ENCODE results near the gene DNAH1. TPM values are rescaled to one million over a fixed set of nuclear protein-coding genes. Genes with fewer than 3 reads are reported as not detected.

The DNAH1 gene
- total RNA-seq, 1 experiment from 2014 or later, result 3.0 TPM

DNA sequence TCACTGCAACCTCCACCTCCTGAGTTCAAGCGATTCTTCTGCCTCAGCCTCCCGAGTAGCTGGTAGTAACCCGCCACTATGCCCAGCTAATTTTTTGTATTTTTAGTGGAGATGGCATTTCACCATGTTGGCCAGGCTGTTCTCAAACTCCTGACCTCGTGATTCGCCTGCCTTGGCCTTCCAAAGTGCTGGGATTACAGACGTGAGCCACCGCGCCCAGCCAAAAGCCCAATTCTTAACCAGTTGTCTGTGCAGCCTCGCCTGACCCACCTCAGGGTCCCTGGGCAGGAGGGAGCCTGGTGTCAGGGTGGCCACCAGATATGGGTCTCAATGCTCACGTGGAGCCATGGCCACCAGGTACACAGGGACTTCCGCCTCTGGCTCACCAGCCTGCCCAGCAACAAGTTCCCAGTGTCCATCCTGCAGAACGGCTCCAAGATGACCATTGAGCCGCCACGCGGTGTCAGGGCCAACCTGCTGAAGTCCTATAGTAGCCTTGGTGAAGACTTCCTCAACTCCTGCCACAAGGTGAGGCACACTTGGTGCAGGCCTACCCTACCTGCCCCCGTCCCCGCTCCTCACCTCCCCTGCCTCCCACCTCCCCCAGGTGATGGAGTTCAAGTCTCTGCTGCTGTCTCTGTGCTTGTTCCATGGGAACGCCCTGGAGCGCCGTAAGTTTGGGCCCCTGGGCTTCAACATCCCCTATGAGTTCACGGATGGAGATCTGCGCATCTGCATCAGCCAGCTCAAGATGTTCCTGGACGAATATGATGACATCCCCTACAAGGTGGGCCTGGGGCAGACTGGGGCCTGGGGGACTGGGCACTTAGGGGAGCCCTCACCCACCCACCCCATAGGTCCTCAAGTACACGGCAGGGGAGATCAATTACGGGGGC lies 80.1 kb downstream of the DNAH1 start:
- Mint-ChIP-seq H3K4me1 (ENCODE audit: insufficient read depth, unreplicated experiment) (no peaks in the 10 kb centered on the region), H3K27ac (ENCODE audit: low read depth, unreplicated experiment) (no peak overlapping the region), H3K9me3 (ENCODE audit: unreplicated experiment) (no peaks in the 10 kb centered on the region), H3K4me3 (ENCODE audit: unreplicated experiment) (no peak overlapping the region), H3K36me3 (ENCODE audit: insufficient read depth, unreplicated experiment) (peaks cover 4% of the 10 kb centered on the region), H3K27me3 (ENCODE audit: insufficient read depth, unreplicated experiment) (no peaks in the 10 kb centered on the region)
- ChIA-PET POLR2A (no interaction called here), CTCF (interaction anchor here (0.7 kb wide), 1 partner anchor 23 kb away, joined by 7 read pairs; no protein-coding TSS in a partner anchor)
- DNase-seq (ENCODE audit: unreplicated experiment), result no peak
- TF ChIP-seq, protein P1, sequence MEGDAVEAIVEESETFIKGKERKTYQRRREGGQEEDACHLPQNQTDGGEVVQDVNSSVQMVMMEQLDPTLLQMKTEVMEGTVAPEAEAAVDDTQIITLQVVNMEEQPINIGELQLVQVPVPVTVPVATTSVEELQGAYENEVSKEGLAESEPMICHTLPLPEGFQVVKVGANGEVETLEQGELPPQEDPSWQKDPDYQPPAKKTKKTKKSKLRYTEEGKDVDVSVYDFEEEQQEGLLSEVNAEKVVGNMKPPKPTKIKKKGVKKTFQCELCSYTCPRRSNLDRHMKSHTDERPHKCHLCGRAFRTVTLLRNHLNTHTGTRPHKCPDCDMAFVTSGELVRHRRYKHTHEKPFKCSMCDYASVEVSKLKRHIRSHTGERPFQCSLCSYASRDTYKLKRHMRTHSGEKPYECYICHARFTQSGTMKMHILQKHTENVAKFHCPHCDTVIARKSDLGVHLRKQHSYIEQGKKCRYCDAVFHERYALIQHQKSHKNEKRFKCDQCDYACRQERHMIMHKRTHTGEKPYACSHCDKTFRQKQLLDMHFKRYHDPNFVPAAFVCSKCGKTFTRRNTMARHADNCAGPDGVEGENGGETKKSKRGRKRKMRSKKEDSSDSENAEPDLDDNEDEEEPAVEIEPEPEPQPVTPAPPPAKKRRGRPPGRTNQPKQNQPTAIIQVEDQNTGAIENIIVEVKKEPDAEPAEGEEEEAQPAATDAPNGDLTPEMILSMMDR (IDR thresholded peaks at IDR 0.05; ENCODE audit: unreplicated experiment), result no peak
- intact Hi-C loops (cut with micrococcal nuclease), result no loop called here
- no TSS peak for BruUV-seq (replicated peaks)

DNA sequence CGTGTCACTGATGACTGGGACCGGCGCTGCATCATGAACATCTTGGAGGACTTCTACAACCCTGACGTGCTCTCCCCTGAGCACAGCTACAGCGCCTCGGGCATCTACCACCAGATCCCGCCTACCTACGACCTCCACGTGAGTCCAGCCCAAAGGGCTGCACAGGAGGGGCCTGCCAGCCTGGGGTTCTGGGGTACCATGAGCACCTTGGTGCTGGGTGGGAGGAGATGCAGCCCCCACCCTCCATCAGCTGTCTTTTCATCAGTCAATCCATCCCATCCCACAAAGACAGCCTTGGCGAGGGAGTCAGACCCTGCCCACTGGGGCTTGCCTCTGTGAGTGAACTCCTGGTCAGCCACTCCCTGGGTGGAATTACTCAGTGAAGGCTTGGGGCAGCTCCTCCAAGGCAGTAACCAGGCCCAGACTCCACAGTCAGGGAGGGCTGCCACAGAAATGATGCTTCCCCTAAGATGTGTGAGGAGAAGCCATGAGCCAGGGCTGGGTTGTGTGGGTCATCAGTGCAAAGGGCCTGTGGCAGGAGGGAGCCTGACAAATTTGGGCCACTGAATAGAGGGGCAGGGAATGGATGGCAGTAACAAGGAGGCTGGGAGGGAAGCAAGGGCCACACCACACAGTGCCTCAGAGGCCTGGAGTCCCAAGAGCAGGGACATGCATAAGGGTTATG lies 80.9 kb downstream of the DNAH1 start:
- Mint-ChIP-seq H3K27me3 (ENCODE audit: insufficient read depth, unreplicated experiment) (no peaks in the 10 kb centered on the region), H3K27ac (ENCODE audit: low read depth, unreplicated experiment) (no peak overlapping the region), H3K36me3 (ENCODE audit: insufficient read depth, unreplicated experiment) (peaks cover 10% of the 10 kb centered on the region), H3K4me3 (ENCODE audit: unreplicated experiment) (no peak overlapping the region), H3K9me3 (ENCODE audit: unreplicated experiment) (no peaks in the 10 kb centered on the region), H3K4me1 (ENCODE audit: insufficient read depth, unreplicated experiment) (no peaks in the 10 kb centered on the region)
- intact Hi-C loops (cut with micrococcal nuclease), result no loop called here
- DNase-seq (ENCODE audit: unreplicated experiment), result no peak
- ChIA-PET POLR2A (interaction anchor here (0.6 kb wide), 1 partner anchor 17 kb away, joined by 3 read pairs; no protein-coding TSS in a partner anchor), CTCF (no interaction called here)
- TF ChIP-seq, protein P1 (IDR thresholded peaks at IDR 0.05; ENCODE audit: unreplicated experiment), result no peak
- no TSS peak for BruUV-seq (replicated peaks)

DNA sequence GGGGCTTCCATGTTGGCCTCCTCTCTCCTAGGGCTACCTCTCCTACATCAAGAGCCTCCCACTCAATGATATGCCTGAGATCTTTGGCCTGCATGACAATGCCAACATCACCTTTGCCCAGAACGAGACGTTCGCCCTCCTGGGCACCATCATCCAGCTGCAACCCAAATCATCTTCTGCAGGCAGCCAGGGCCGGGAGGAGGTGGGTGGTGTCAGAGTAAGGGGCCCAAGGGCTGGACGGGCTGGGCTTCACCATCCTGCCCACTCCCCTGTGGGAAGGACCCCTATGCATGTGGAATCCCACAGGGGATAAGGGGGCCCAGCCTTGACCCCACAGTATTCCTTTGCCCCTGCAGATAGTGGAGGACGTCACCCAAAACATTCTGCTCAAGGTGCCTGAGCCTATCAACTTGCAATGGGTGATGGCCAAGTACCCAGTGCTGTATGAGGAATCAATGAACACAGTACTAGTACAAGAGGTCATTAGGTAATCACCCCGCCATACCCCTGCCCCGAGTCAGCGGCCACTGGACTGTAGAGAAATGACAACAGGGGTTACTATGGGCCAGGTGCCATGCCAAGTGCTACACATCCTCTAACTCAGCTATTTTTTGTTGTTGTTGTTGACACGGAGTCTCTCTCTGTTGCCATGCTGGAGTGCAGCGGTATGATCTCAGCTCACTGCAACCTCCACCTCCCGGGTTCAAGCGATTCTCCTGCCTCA lies 81.7 kb downstream of the DNAH1 start:
- TF ChIP-seq, protein P1 (IDR thresholded peaks at IDR 0.05; ENCODE audit: unreplicated experiment), result no peak
- intact Hi-C loops (cut with micrococcal nuclease), result no loop called here
- Mint-ChIP-seq H3K27me3 (ENCODE audit: insufficient read depth, unreplicated experiment) (no peaks in the 10 kb centered on the region), H3K4me3 (ENCODE audit: unreplicated experiment) (no peak overlapping the region), H3K36me3 (ENCODE audit: insufficient read depth, unreplicated experiment) (peaks cover 17% of the 10 kb centered on the region), H3K9me3 (ENCODE audit: unreplicated experiment) (no peaks in the 10 kb centered on the region), H3K27ac (ENCODE audit: low read depth, unreplicated experiment) (no peak overlapping the region), H3K4me1 (ENCODE audit: insufficient read depth, unreplicated experiment) (no peaks in the 10 kb centered on the region)
- BruUV-seq (replicated peaks), result no TSS peak
- CTCF ChIA-PET, result interaction anchor here (0.9 to 1.6 kb wide), 2 partner anchors 12 to 14 kb away, joined by 3 to 5 read pairs; no protein-coding TSS in a partner anchor
- POLR2A ChIA-PET, result interaction anchor here (0.6 to 1.3 kb wide), 3 partner anchors 9 to 33 kb away, joined by 3 read pairs; no protein-coding TSS in a partner anchor
- no peak for DNase-seq (ENCODE audit: unreplicated experiment)

Data from MCF 10A (cell line).